CD4-positive, alpha-beta T cell treated with Interleukin-2 at 100 ng/mL for 4 hours (primary cell): Measurements from ENCODE around the gene CPSF7.

Experiments used
- DNase-seq: peaks from one replicate; pipeline ENCODE4 v3.0.0-alpha.2; 2020; ENCODE audit warnings: low spot score

CPSF7 gene

GRCh38 chr11:61354208-61354607 lies 75.6 kb downstream of the CPSF7 start:
- DNase-seq = no peak

- DNase-seq = no peak
These were observed 76.4 kb downstream of the CPSF7 start for GRCh38 chr11:61353131-61354067.
